ENCODE results near the gene PRPSAP2. TPM values are rescaled to one million over a fixed set of nuclear protein-coding genes. Genes with fewer than 3 reads are reported as not detected.

PRPSAP2 gene
- total and polyA plus RNA-seq, 2 donors (not counting 3 experiments of a cell fraction or from before 2014, with no cell fraction given), result 22.2 to 38.5 TPM

- H3K4me1 ChIP-seq (ENCODE audit: control insufficient read depth, extremely low read depth, insufficient read depth, low read length), result peaks cover 8% of the 10 kb centered on the region
- dilution Hi-C loops (cut with MboI; ENCODE audit: extremely low pct_ligation_motif_present, low sequenced_read_pairs), result no loop called here
- H3K9me3 ChIP-seq (replicated peaks; ENCODE audit: control insufficient read depth, insufficient read depth, low read length), result no peaks in the 10 kb centered on the region
- ChIA-PET CTCF (interaction anchor here (2.3 kb wide), 1 partner anchor 17 kb away, joined by 6 read pairs; no protein-coding TSS in a partner anchor), POLR2A (no interaction called here)
- H3K36me3 ChIP-seq (ENCODE audit: control insufficient read depth in 2 of 2, extremely low read depth in 1 of 2, insufficient read depth in 2 of 2, low read length in 2 of 2), result peaks cover 0 to 10% of the 10 kb centered on the region in 2 experiments
- TF ChIP-seq POLR2AphosphoS5 (IDR thresholded peaks at IDR 0.05; ENCODE audit: insufficient read depth, low read depth, low read length) (no peak), MYC (IDR thresholded peaks at IDR 0.05; ENCODE audit: low read depth, low read length) (no peak), CTCF (IDR thresholded peaks at IDR 0.05; ENCODE audit: extremely low read depth in 1 of 2, insufficient read depth in 1 of 2, low read depth in 1 of 2, low read length in 2 of 2) (no peak), POLR2A (IDR thresholded peaks at IDR 0.05; ENCODE audit: low read depth, low read length) (no peak), MAX (IDR thresholded peaks at IDR 0.05; ENCODE audit: insufficient read depth, insufficient read length) (no peak), GATA2 (IDR thresholded peaks at IDR 0.05; ENCODE audit: insufficient read depth, insufficient read length, low read depth, low read length) (no peak), JUN (IDR thresholded peaks at IDR 0.05; ENCODE audit: borderline replicate concordance, insufficient read depth, insufficient read length, low read depth) (no peak), FOS (IDR thresholded peaks at IDR 0.05; ENCODE audit: borderline replicate concordance, insufficient read depth, low read length) (no peak), EZH2 (IDR thresholded peaks at IDR 0.05; ENCODE audit: borderline replicate concordance, low read depth, low read length, severe bottlenecking) (no peak)
- intact Hi-C loops (cut with micrococcal nuclease), result no loop called here
- H3K9ac ChIP-seq (replicated peaks; ENCODE audit: extremely low read depth, insufficient read depth, low read length), result no peak overlapping the region
- H3K27ac ChIP-seq (ENCODE audit: insufficient read depth, low read depth, low read length), result no peak overlapping the region
- no peak for FAIRE-seq
- no peak overlapping the region for H2AFZ ChIP-seq (ENCODE audit: low read depth, low read length)
- no peaks in the 10 kb centered on the region for H3K9me1 ChIP-seq (replicated peaks; ENCODE audit: control insufficient read depth, extremely low read depth, insufficient read depth, low read length)
- no peaks in the 10 kb centered on the region for H4K20me1 ChIP-seq (replicated peaks; ENCODE audit: control insufficient read depth, extremely low read depth, insufficient read depth, low read length)
- H3K27me3 ChIP-seq (ENCODE audit: control insufficient read depth in 2 of 2, insufficient read depth in 2 of 2, low read length in 2 of 2), result no peaks in the 10 kb centered on the region
- TSS peak; percentile 15 for BruUV-seq (replicated peaks)
- no peak overlapping the region for H3K4me3 ChIP-seq (replicated peaks in 1 of 3; ENCODE audit: insufficient read depth in 1 of 3, low read depth in 1 of 3, low read length in 3 of 3)
- H3K79me2 ChIP-seq (ENCODE audit: control insufficient read depth, insufficient read depth, low read length), result no peaks in the 10 kb centered on the region
- H3K4me2 ChIP-seq (ENCODE audit: insufficient read depth, low read length), result no peak overlapping the region
- DNase-seq (ENCODE audit: low read depth, low spot score), result no peak
Observed at GRCh38 chr17:18978050-18978449, 120.1 kb downstream of the PRPSAP2 start.
